H9 (cell line): ENCODE data around the gene FHL3. TPM values are rescaled to one million over a fixed set of nuclear protein-coding genes. Genes with fewer than 3 reads are reported as not detected.

ENCODE experiments used
- DNase-seq: peaks from one replicate; pipeline ENCODE4 v3.0.0-alpha.2; 2017
- H2AFZ ChIP-seq: one replicate; pipeline ENCODE4 v1.6.1; 2013; ENCODE audit warnings: mild to moderate bottlenecking, low read length, control low read depth, moderate library complexity
- H2AK5ac ChIP-seq: 2 replicates; pipeline ENCODE4 v1.6.1; 2013; ENCODE audit warnings: low read length, control low read depth, mixed read lengths; ENCODE audit not compliant: insufficient read length
- H2BK120ac ChIP-seq: one replicate; pipeline ENCODE4 v1.6.1; 2013; ENCODE audit warnings: low read depth, mild to moderate bottlenecking, low read length, control low read depth, inconsistent platforms; ENCODE audit not compliant: poor library complexity, severe bottlenecking
- H2BK12ac ChIP-seq: 2 replicates; pipeline ENCODE4 v1.6.1; 2013; ENCODE audit warnings: low read length, control low read depth, mixed read lengths, low read depth; ENCODE audit not compliant: insufficient read length
- H2BK15ac ChIP-seq: 2 replicates; pipeline ENCODE4 v1.6.1; 2013; ENCODE audit warnings: low read depth, low read length, control low read depth
- H2BK20ac ChIP-seq: one replicate; pipeline ENCODE4 v1.6.1; 2013; ENCODE audit warnings: low read depth, mild to moderate bottlenecking, low read length, control low read depth, inconsistent platforms; ENCODE audit not compliant: poor library complexity, severe bottlenecking
- H2BK5ac ChIP-seq: 2 replicates; pipeline ENCODE4 v1.6.1; 2013; ENCODE audit warnings: low read length, control low read depth, mixed read lengths; ENCODE audit not compliant: insufficient read length
- H3K14ac ChIP-seq: 2 replicates; pipeline ENCODE4 v1.6.1; 2013; ENCODE audit warnings: low read length, control low read depth; ENCODE audit not compliant: insufficient read depth
- H3K18ac ChIP-seq: 2 replicates; pipeline ENCODE4 v1.6.1; 2013; ENCODE audit warnings: low read depth, mild to moderate bottlenecking, mixed read lengths, low read length, control low read depth; ENCODE audit not compliant: insufficient read length
- H3K23ac ChIP-seq: 2 replicates; pipeline ENCODE4 v1.6.1; 2013; ENCODE audit warnings: low read length, control low read depth, mixed read lengths, low read depth; ENCODE audit not compliant: insufficient read length
- H3K23me2 ChIP-seq: 2 replicates; pipeline ENCODE4 v1.6.1; 2013; ENCODE audit warnings: low read depth, mild to moderate bottlenecking, mixed read lengths, low read length, control low read depth; ENCODE audit not compliant: insufficient read length, poor library complexity, severe bottlenecking
- H3K27ac ChIP-seq: 2 replicates; pipeline ENCODE4 v1.5.1; 2013; ENCODE audit warnings: low read length, control low read depth, mixed read lengths, low read depth; ENCODE audit not compliant: insufficient read length
- H3K27me3 ChIP-seq: 2 replicates; pipeline ENCODE4 v1.6.1; 2013; ENCODE audit warnings: low read length, control low read depth, inconsistent platforms; ENCODE audit not compliant: insufficient read depth
- H3K4ac ChIP-seq: 2 replicates; pipeline ENCODE4 v1.6.1; 2013; ENCODE audit warnings: low read depth, mild to moderate bottlenecking, control low read depth, inconsistent platforms, low read length, moderate library complexity
- H3K4me1 ChIP-seq: 2 replicates; pipeline ENCODE4 v1.6.1; 2013; ENCODE audit warnings: low read length, control low read depth, inconsistent platforms; ENCODE audit not compliant: insufficient read depth
- H3K4me2 ChIP-seq: 2 replicates; pipeline ENCODE4 v1.6.1; 2013; ENCODE audit warnings: low read length, control low read depth, mixed read lengths; ENCODE audit not compliant: insufficient read length, insufficient read depth
- H3K56ac ChIP-seq: 2 replicates; pipeline ENCODE4 v1.6.1; 2013; ENCODE audit warnings: low read depth, mild to moderate bottlenecking, mixed read lengths, low read length, control low read depth; ENCODE audit not compliant: insufficient read length
- H3K79me1 ChIP-seq: 2 replicates; pipeline ENCODE4 v1.6.1; 2013; ENCODE audit warnings: low read depth, mild to moderate bottlenecking, moderate library complexity, low read length, control low read depth, inconsistent platforms; ENCODE audit not compliant: insufficient read depth, poor library complexity, severe bottlenecking
- H3K79me2 ChIP-seq: 2 replicates; pipeline ENCODE4 v1.6.1; 2013; ENCODE audit warnings: low read length, control low read depth, inconsistent platforms; ENCODE audit not compliant: insufficient read depth
- H3K9ac ChIP-seq: 2 replicates; pipeline ENCODE4 v1.6.1; 2013; ENCODE audit warnings: low read length, control low read depth, mixed read lengths; ENCODE audit not compliant: insufficient read length; ENCODE audit errors: extremely low read depth
- H3K9me3 ChIP-seq: one replicate; pipeline ENCODE4 v1.6.1; 2013; ENCODE audit warnings: low read depth, low read length, inconsistent platforms; ENCODE audit not compliant: control insufficient read depth
- H3T11ph ChIP-seq: one replicate; pipeline ENCODE4 v1.6.1; 2013; ENCODE audit warnings: mild to moderate bottlenecking, low read length, control low read depth, inconsistent platforms
- H4K20me1 ChIP-seq: one replicate; pipeline ENCODE4 v1.6.1; 2013; ENCODE audit not compliant: control insufficient read depth, insufficient read length, insufficient read depth
- H4K5ac ChIP-seq: 2 replicates; pipeline ENCODE4 v1.6.1; 2013; ENCODE audit warnings: low read depth, mild to moderate bottlenecking, mixed read lengths, low read length, control low read depth; ENCODE audit not compliant: insufficient read length
- H4K8ac ChIP-seq: replicated peaks from 2 replicates; pipeline ENCODE4 v1.6.1; 2013; ENCODE audit warnings: low read length, control low read depth, mixed read lengths, low read depth; ENCODE audit not compliant: insufficient read length
- H4K91ac ChIP-seq: 2 replicates; pipeline ENCODE4 v1.6.1; 2013; ENCODE audit warnings: low read depth, mild to moderate bottlenecking, moderate library complexity, mixed read lengths, low read length, control low read depth; ENCODE audit not compliant: insufficient read length
- H3K27ac Mint-ChIP-seq, 3 experiments: 2 replicates in 2 of 3; 3 replicates in 1 of 3; pipeline ENCODE4 v1.8.0; 2020 to 2021; ENCODE audit warnings: mixed read lengths in 3 of 3, mild to moderate bottlenecking in 1 of 3, moderate library complexity in 1 of 3
- H3K27me3 Mint-ChIP-seq: 2 replicates; pipeline ENCODE4 v1.8.0; 2021; ENCODE audit warnings: low read depth, mild to moderate bottlenecking, moderate library complexity, mixed read lengths
- H3K36me3 Mint-ChIP-seq, 3 experiments: 2 replicates in 2 of 3; 3 replicates in 1 of 3; pipeline ENCODE4 v1.8.0; 2020 to 2021; ENCODE audit warnings: low read depth in 3 of 3, mixed read lengths in 3 of 3; ENCODE audit not compliant: insufficient read depth in 1 of 3
- H3K4me1 Mint-ChIP-seq, 2 experiments: 2 replicates each; pipeline ENCODE4 v1.8.0; 2020; ENCODE audit warnings: mixed read lengths in 2 of 2
- H3K4me3 Mint-ChIP-seq, 2 experiments: 2 replicates in 1 of 2; 3 replicates in 1 of 2; pipeline ENCODE4 v1.8.0; 2020 to 2021; ENCODE audit warnings: mild to moderate bottlenecking in 2 of 2, mixed read lengths in 2 of 2, moderate library complexity in 1 of 2
- H3K9me3 Mint-ChIP-seq, 2 experiments: 2 replicates in 1 of 2; 3 replicates in 1 of 2; pipeline ENCODE4 v1.8.0; 2020; ENCODE audit warnings: mild to moderate bottlenecking in 2 of 2, mixed read lengths in 2 of 2, moderate library complexity in 1 of 2
- WGBS: extraction: QIAGEN DNeasy Blood & Tissue Kit; methylation state at CpG from one replicate; pipeline ENCODE4 v1.1.7; 2013; ENCODE audit warnings: missing lambda C conversion rate, low lambda C conversion rate, mixed read lengths; ENCODE audit not compliant: insufficient read length; ENCODE audit errors: extremely low coverage; 5-methylcytosine and 5-hydroxymethylcytosine counted together
- total RNA-seq: library from RNA; stranded (reverse); gene quantifications from 2 replicates; pipeline ENCODE4 v1.2.1, GENCODE V29; 2021
- TF ChIP-seq, protein P1 (sequence below): fragments of 200-600 bp; sonication (generic); conservative IDR thresholded peaks from 3 replicates; pipeline ENCODE4 v1.8.0; 2021; ENCODE audit warnings: antibody characterized with exemption, mild to moderate bottlenecking

FHL3 gene
- total RNA-seq, 1 experiment from 2014 or later, result 32.8 TPM

DNA sequence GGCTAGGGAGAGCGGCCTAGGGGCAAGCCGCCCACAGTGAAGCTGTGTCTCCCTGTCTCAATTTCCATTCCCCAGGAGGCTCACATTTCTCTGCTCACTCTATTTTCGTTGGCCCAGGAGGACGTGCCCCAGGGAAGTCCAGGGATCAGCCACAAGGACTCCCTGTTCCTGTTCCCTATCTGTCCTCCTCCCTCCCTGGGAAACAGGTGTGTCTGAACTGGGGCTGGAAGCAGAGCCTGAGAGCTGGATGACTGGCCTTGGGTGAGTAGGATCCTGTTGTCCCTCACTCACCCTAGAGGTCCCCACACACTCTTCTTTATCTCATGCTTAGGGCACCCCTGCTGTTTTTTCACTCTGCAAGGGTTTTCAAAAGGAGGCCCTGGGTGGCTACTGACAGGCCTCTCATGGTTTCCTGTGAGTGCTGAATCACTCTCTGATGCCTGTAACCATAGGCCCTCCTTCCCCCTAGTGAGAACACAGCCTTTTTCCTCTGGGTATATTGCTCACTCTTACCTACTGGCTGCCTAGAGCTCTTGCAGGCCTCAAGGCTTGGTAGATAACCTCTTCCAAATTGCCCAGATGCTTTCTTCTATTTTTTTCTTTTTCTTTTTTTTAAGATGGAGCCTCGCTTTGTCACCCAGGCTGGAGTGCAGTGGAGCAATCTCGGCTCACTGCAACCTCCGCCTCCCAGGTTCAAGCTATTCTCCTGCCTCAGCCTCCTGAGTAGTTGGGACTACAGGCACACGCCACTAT, 4.0 kb upstream of the FHL3 start:
- Histone ChIP-seq H3K4me2 (no peak overlapping the region), H3K27ac (no peak overlapping the region)
- DNase-seq, result no peak

More for the DNA sequence above, 4.0 kb upstream of the FHL3 start:
- H2AFZ ChIP-seq, result no peak overlapping the region
- no peak overlapping the region; a peak in 1 of 5 replicates for H3K4me3 Mint-ChIP-seq
- no peak overlapping the region for H3K56ac ChIP-seq
- no peak overlapping the region for H3T11ph ChIP-seq
- H3K27me3 ChIP-seq, result no peaks in the 10 kb centered on the region
- no peak overlapping the region for H4K5ac ChIP-seq
- peaks cover 12% of the 10 kb centered on the region for H3K23me2 ChIP-seq
- no peak overlapping the region for H3K9ac ChIP-seq
- peaks cover 5% of the 10 kb centered on the region for H3K79me1 ChIP-seq
- no CpG with 5 or more reads among the region's 8 CpGs for WGBS
- no peak overlapping the region for H2BK20ac ChIP-seq
- H2BK12ac ChIP-seq, result no peak overlapping the region
- TF ChIP-seq, protein P1, sequence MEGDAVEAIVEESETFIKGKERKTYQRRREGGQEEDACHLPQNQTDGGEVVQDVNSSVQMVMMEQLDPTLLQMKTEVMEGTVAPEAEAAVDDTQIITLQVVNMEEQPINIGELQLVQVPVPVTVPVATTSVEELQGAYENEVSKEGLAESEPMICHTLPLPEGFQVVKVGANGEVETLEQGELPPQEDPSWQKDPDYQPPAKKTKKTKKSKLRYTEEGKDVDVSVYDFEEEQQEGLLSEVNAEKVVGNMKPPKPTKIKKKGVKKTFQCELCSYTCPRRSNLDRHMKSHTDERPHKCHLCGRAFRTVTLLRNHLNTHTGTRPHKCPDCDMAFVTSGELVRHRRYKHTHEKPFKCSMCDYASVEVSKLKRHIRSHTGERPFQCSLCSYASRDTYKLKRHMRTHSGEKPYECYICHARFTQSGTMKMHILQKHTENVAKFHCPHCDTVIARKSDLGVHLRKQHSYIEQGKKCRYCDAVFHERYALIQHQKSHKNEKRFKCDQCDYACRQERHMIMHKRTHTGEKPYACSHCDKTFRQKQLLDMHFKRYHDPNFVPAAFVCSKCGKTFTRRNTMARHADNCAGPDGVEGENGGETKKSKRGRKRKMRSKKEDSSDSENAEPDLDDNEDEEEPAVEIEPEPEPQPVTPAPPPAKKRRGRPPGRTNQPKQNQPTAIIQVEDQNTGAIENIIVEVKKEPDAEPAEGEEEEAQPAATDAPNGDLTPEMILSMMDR, result 0 out of 3 replicates have a peak, but pooled peaks have one; percentile 11
- no peak overlapping the region for H3K23ac ChIP-seq
- H2BK15ac ChIP-seq, result no peak overlapping the region
- H3K36me3 Mint-ChIP-seq, result peaks cover 0 to 11% (median 0%) of the 10 kb centered on the region in 3 experiments; a peak in 3 of 7 replicates
- no peaks in the 10 kb centered on the region; the same call in 1 of the 2 replicates for H3K27me3 Mint-ChIP-seq
- H3K4me1 Mint-ChIP-seq, result peaks cover 38% of the 10 kb centered on the region in 2 experiments
- no peak overlapping the region for H2AK5ac ChIP-seq
- H3K79me2 ChIP-seq, result peaks cover 15% of the 10 kb centered on the region; the same call in 1 of the 2 replicates
- H3K4ac ChIP-seq, result no peak overlapping the region
- no peak overlapping the region for H4K91ac ChIP-seq
- no peaks in the 10 kb centered on the region for H3K9me3 Mint-ChIP-seq
- H4K20me1 ChIP-seq, result no peaks in the 10 kb centered on the region
- peak overlapping the region; percentile 52; the same call in 1 of the 2 replicates for H3K14ac ChIP-seq
- no peak overlapping the region for H3K18ac ChIP-seq
- H3K27ac Mint-ChIP-seq, result peak overlapping the region; percentile 71 to 96 (median 96); a peak in 6 of 7 replicates
- H3K9me3 ChIP-seq, result no peaks in the 10 kb centered on the region
- H4K8ac ChIP-seq, result no peak overlapping the region
- H2BK120ac ChIP-seq, result no peak overlapping the region
- no peak overlapping the region for H2BK5ac ChIP-seq
- peaks cover 5% of the 10 kb centered on the region for H3K4me1 ChIP-seq
